HepG2 (cell line): ENCODE results near the gene HES7. TPM values are rescaled to one million over a fixed set of nuclear protein-coding genes. Genes with fewer than 3 reads are reported as not detected.

ENCODE experiments used
- ARID5B ChIP-seq: IDR thresholded peaks from 2 replicates; pipeline ENCODE4 v1.4.0; 2020; ENCODE audit warnings: mild to moderate bottlenecking, missing genetic modification reagents
- GABPB1 ChIP-seq: IDR thresholded peaks from 2 replicates; pipeline ENCODE4 v1.6.1; 2016; ENCODE audit warnings: mild to moderate bottlenecking, missing genetic modification reagents, moderate library complexity, missing compliant biosample characterization
- POGK ChIP-seq: sonication (generic); formaldehyde crosslinking; conservative IDR thresholded peaks from 2 replicates; pipeline ENCODE4 v1.8.0; 2022; ENCODE audit warnings: mild to moderate bottlenecking, moderate library complexity, missing genetic modification reagents
- PTBP1 ChIP-seq: fragments of 200-400 bp; formaldehyde crosslinking; IDR thresholded peaks from 2 replicates; pipeline ENCODE4 v1.6.1; 2018; ENCODE audit warnings: low read length, low read depth; ENCODE audit not compliant: poor library complexity, severe bottlenecking
- REPIN1 ChIP-seq: sonication (generic); formaldehyde crosslinking; IDR thresholded peaks from 2 replicates; pipeline ENCODE4 v1.8.0; 2022; ENCODE audit warnings: missing genetic modification reagents, low read depth, mild to moderate bottlenecking, borderline replicate concordance
- TFDP2 ChIP-seq: sonication (generic); formaldehyde crosslinking; IDR thresholded peaks from 2 replicates; pipeline ENCODE4 v1.4.0; 2020; ENCODE audit warnings: missing genetic modification reagents
- ZNF230 ChIP-seq: sonication (generic); formaldehyde crosslinking; IDR thresholded peaks from 2 replicates; pipeline ENCODE4 v1.4.0; 2020; ENCODE audit warnings: mild to moderate bottlenecking, missing genetic modification reagents
- ZNF251 ChIP-seq: sonication (generic); formaldehyde crosslinking; IDR thresholded peaks from 2 replicates; pipeline ENCODE4 v1.9.0; 2021; ENCODE audit warnings: mild to moderate bottlenecking, missing genetic modification reagents
- ZNF317 ChIP-seq: sonication (generic); formaldehyde crosslinking; IDR thresholded peaks from 2 replicates; pipeline ENCODE4 v1.5.0; 2020; ENCODE audit warnings: mild to moderate bottlenecking, missing genetic modification reagents
- ZNF607 ChIP-seq: sonication (generic); formaldehyde crosslinking; IDR thresholded peaks from 2 replicates; pipeline ENCODE4 v1.5.1; 2020; ENCODE audit warnings: missing genetic modification reagents, mild to moderate bottlenecking, borderline replicate concordance
- polyA plus RNA-seq, 8 experiments: library from polyadenylated mRNA; depleted of rRNA in 3 of 8; stranded (reverse) in 7 of 8; unstranded in 1 of 8; fragments of >200 nt; fragmentation: Illumina TruSeq in 4 of 8; extraction: Trizol in 4 of 8; gene quantifications; 2 replicates each; pipeline versions ENCODE4 v1.2.1 to v1.2.3, GENCODE V29; 2011 to 2016; ENCODE audit warnings: low read depth in 4 of 8, missing spikeins in 1 of 8, mixed read lengths in 1 of 8; ENCODE audit not compliant: insufficient read depth in 1 of 8
- total RNA-seq, 5 experiments: library from RNA; depleted of rRNA; stranded (reverse); fragments of >200 nt; fragmentation: Illumina TruSeq; extraction: Trizol; gene quantifications; 2 replicates each; pipeline ENCODE4 v1.2.3, GENCODE V29; 2016; ENCODE audit warnings: low read depth in 1 of 5
- TF ChIP-seq, protein P1 (sequence below): sonication (generic); formaldehyde crosslinking; IDR thresholded peaks from 2 replicates; pipeline ENCODE4 v1.5.0; 2020; ENCODE audit warnings: mild to moderate bottlenecking, missing genetic modification reagents

Gene HES7
- total and polyA plus RNA-seq, 2 of the 13 experiments (the other 11 are each of a cell fraction or from before 2014, with no cell fraction given) = not detected

DNA sequence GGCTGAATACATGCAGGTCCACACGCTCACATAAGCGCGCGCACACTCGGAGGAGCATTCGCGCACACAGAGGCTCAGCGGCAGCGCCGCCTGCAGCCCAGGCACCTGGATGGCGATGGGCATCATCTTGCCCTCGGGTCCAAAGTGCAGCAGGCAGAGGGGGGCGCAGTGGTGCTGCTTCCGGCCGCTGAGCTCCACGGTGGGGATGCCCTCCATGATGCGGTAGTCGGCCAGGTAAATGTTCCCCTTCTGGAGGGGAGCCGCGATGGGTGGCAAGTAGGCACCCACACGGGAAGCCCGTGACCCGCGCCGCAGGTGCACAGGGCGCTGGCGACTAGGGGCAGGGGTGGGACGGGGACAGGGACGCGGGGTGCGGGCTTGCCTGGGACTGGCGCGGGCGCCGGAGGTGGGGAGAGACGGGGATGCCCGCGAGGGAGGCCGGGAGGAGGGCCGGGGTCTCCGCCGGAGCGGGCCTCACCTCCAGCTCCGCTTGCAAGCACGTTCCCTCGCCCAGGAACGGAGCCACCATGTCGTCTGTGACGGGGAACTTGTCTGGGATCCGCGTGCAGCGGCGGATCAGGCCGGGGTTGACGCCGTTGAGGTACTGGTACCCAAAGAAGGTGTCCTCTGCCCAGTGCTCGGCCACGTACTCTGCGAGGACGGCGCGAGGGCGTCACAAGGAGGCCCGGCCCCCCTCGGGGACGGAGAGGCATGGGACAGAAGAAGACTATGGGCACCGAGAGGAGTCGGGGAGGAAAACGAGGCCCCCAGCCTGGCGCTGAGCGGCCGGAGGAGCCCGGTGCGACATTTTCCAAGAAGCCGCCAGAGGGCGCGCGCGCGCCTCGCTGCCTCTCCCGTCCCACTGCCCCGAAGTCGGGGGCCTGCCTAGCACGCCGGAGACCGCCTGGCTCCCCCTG lies 44.4 kb downstream of the HES7 start (continued):
- TF ChIP-seq, protein P1, sequence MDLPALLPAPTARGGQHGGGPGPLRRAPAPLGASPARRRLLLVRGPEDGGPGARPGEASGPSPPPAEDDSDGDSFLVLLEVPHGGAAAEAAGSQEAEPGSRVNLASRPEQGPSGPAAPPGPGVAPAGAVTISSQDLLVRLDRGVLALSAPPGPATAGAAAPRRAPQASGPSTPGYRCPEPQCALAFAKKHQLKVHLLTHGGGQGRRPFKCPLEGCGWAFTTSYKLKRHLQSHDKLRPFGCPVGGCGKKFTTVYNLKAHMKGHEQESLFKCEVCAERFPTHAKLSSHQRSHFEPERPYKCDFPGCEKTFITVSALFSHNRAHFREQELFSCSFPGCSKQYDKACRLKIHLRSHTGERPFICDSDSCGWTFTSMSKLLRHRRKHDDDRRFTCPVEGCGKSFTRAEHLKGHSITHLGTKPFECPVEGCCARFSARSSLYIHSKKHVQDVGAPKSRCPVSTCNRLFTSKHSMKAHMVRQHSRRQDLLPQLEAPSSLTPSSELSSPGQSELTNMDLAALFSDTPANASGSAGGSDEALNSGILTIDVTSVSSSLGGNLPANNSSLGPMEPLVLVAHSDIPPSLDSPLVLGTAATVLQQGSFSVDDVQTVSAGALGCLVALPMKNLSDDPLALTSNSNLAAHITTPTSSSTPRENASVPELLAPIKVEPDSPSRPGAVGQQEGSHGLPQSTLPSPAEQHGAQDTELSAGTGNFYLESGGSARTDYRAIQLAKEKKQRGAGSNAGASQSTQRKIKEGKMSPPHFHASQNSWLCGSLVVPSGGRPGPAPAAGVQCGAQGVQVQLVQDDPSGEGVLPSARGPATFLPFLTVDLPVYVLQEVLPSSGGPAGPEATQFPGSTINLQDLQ (CRISPR knock-in tag) = no peak
- TF ChIP-seq ARID5B (CRISPR knock-in tag) (peak; percentile 45), REPIN1 (CRISPR knock-in tag) (no peak), ZNF251 (no peak), GABPB1 (peak; percentile 92), TFDP2 (CRISPR knock-in tag) (no peak; the same call in 1 of the 2 replicates), ZNF607 (CRISPR knock-in tag) (peak; percentile 42; the same call in 1 of the 2 replicates), ZNF317 (CRISPR knock-in tag) (no peak), POGK (CRISPR knock-in tag) (peak; percentile 56; the same call in 1 of the 2 replicates), PTBP1 (no peak), ZNF230 (CRISPR knock-in tag) (no peak)
